ENCODE results near the gene RND3.

The RND3 gene

GRCh38 chr2:150473767-150474166, 13.7 kb downstream of the RND3 start:
- no peak overlapping the region for H3K4me3 ChIP-seq (ENCODE audit: low read depth, low read length)
- no peaks in the 10 kb centered on the region for H3K27me3 ChIP-seq (replicated peaks)
- in situ Hi-C loops (cut with HindIII; ENCODE audit: low pct_ligation_motif_present, low sequenced_read_pairs): no loop called here
- peaks cover 59% of the 10 kb centered on the region for H3K36me3 ChIP-seq (replicated peaks)
- peak overlapping the region; percentile 86 for H3K27ac ChIP-seq
- DNase-seq: no peak
- TF ChIP-seq CTCF (IDR thresholded peaks at IDR 0.05; ENCODE audit: low read depth, low read length, missing control alignments): no peak

GRCh38 chr2:150472511-150472899, 15.0 kb downstream of the RND3 start:
- DNase-seq: peak; percentile 93
- in situ Hi-C loops (cut with HindIII; ENCODE audit: low pct_ligation_motif_present, low sequenced_read_pairs): no loop called here
- Histone ChIP-seq H3K4me3 (ENCODE audit: low read depth, low read length) (no peak overlapping the region), H3K27ac (peak overlapping the region; percentile 86), H3K27me3 (replicated peaks) (no peaks in the 10 kb centered on the region), H3K36me3 (replicated peaks) (peaks cover 64% of the 10 kb centered on the region)
- TF ChIP-seq CTCF (IDR thresholded peaks at IDR 0.05; ENCODE audit: low read depth, low read length, missing control alignments): no peak

- in situ Hi-C loops (cut with HindIII; ENCODE audit: low pct_ligation_motif_present, low sequenced_read_pairs): no loop called here
- Histone ChIP-seq H3K27me3 (replicated peaks) (no peaks in the 10 kb centered on the region), H3K4me3 (ENCODE audit: low read depth, low read length) (no peak overlapping the region), H3K27ac (peak overlapping the region; percentile 86), H3K36me3 (replicated peaks) (peaks cover 68% of the 10 kb centered on the region)
- no peak for DNase-seq
- TF ChIP-seq CTCF (IDR thresholded peaks at IDR 0.05; ENCODE audit: low read depth, low read length, missing control alignments): no peak
These were observed 15.5 kb downstream of the RND3 start for GRCh38 chr2:150471813-150472510.

GRCh38 chr2:150470435-150470834, 17.0 kb downstream of the RND3 start:
- in situ Hi-C loops (cut with HindIII; ENCODE audit: low pct_ligation_motif_present, low sequenced_read_pairs): no loop called here
- no peak for TF ChIP-seq CTCF (IDR thresholded peaks at IDR 0.05; ENCODE audit: low read depth, low read length, missing control alignments)
- Histone ChIP-seq H3K27me3 (replicated peaks) (no peaks in the 10 kb centered on the region), H3K4me3 (ENCODE audit: low read depth, low read length) (no peak overlapping the region), H3K27ac (no peak overlapping the region), H3K36me3 (replicated peaks) (peaks cover 68% of the 10 kb centered on the region)
- no peak for DNase-seq

GRCh38 chr2:150469706-150470274, 17.7 kb downstream of the RND3 start:
- in situ Hi-C loops (cut with HindIII; ENCODE audit: low pct_ligation_motif_present, low sequenced_read_pairs): no loop called here
- TF ChIP-seq CTCF (IDR thresholded peaks at IDR 0.05; ENCODE audit: low read depth, low read length, missing control alignments): no peak
- H3K4me3 ChIP-seq (ENCODE audit: low read depth, low read length): no peak overlapping the region
- DNase-seq: no peak
- peaks cover 63% of the 10 kb centered on the region for H3K36me3 ChIP-seq (replicated peaks)
- no peaks in the 10 kb centered on the region for H3K27me3 ChIP-seq (replicated peaks)
- no peak overlapping the region for H3K27ac ChIP-seq
